HG02678 (cell line): Measurements from ENCODE around the gene FICD.
A peak's percentile ranks its signal among the peaks of the same experiment; 100 is the strongest.
"Not testable (repeated sequence)": the region's sequence is repeated elsewhere in the genome, so short reads cannot be mapped to it uniquely, and the experiment has no call there.

Source experiments
- ATAC-seq: cut with Tn5 transposase; IDR thresholded peaks from one replicate; pipeline ENCODE4 v1.9.1; 2021; ENCODE audit warnings: mild to moderate bottlenecking, moderate library complexity; ENCODE audit not compliant: unreplicated experiment

The FICD gene

DNA sequence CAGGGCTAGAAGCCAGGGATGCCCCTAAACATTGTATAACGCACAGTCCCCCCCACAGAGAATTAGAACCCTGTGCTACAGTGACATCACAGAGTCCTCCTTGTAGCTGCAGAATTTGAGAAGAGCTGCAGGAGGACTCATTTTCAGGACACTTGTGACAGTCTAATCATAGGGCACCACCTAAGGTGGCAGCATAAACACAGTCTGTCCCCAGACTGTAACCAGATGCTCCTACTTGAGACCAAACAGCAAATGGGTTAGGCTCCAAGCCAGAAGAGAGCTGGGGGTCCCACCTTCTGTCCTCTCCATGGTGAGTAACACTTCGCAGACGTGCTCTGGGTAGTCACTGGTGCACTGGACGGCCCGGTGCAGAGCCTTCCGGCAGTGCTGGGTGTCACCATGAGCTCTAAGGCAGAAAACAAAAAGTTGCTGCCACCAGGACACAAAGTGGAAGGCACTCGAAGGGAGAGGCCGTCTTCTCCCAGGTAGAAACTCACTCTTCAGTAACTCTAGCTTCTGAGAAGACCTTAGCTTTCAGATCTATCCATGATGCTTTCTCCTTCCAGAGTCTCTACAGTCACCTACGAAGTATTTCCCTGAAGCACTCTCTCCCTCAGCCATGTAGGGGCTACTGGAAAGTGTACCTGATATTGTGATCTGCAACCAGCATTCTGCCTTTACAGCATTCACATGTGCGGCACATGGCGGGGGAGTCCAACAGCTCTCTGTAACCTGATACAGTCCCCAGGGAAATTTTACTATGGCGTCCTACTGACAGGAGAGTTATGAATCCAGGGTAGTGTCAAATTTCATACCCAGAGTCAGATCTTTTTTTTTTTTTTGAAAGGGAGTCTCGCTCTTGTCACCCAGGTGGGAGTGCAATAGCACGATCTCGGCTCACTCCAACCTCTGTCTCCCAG is 17.1 kb downstream of the FICD start:
- no peak for ATAC-seq

DNA sequence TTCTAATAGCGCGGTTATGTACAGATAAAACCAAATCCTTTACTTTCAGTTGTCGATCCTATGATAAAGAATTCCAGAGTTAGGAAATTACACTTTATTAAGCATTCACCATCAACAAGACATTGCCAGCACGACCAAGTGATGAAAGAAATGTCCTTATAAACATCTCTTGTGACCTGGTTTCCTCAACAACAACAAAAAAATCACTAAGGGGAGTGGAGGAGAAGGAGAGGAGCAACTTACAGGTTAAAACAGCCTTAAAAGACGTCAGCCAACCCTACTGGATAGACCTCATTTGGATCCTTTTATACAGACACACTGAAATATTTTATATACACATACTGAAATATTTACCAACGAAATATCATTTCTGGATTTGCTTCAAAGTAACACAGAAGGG is 23.1 kb downstream of the FICD start:
- ATAC-seq = no peak

GRCh38 chr12:108538616-108539195 is 23.6 kb downstream of the FICD start:
- ATAC-seq = no peak

DNA sequence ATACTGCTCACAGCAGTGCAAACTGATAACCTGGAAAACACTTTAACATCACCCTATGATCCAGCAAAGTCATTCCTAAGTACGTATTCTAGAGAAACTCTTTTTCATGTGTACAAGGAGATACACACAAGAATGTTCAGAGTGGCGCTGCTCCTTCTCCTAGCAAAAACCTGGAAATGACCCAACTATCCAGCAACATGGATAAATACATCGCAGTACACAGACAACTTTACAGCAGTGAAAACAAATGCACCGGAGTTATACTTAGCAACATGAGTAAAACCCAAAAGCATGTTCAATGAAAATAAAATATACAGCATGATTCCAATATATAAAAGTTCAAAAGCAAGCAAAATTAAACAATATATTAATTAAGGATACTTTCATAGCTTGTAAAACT is 27.2 kb downstream of the FICD start:
- ATAC-seq = no peak

GRCh38 chr12:108543652-108544051 is 28.6 kb downstream of the FICD start:
- no peak for ATAC-seq

- no peak for ATAC-seq
Observed at GRCh38 chr12:108547686-108548085, 32.6 kb downstream of the FICD start.

- no peak for ATAC-seq
Observed at GRCh38 chr12:108548954-108549521, 34.0 kb downstream of the FICD start.

- ATAC-seq = no peak
Observed at GRCh38 chr12:108551535-108551934, 36.5 kb downstream of the FICD start.

DNA sequence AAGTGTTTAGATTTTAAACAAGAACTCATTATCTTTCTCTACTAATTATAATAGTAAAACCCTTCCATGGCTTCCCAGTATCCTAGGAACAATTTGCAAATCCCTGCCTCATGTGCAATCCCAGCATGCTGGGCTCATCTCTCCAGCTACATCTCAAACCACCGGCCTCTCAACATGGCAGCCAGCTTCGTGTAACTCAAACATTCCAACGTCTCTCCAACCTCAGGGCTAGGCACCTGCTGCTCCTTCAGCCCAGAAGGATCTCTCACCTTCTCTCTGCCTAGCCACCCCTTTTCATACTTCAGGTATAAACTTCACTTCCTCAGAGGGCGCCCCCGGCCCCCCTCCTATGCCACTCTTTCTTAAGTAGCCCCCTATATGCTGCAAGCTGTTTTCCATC is 38.7 kb downstream of the FICD start:
- ATAC-seq = no peak

DNA sequence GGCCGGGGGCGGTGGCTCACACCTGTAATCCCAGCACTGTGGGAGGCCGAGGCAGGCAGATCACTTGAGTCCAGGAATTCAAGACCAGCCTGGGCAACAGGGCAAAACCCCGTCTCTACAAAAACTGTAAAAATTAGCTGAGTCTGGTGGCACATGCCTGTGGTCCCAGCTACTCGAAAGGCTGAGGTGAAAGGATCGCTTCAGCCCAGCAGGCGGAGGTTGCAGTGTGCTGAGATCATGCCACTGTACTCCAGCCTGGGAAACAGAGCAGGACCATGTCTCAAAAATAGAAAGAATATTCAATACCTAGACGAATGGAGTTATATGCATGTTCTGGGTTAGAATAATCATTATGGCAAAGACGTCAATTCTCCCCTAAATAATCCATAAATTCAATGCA is 40.3 kb downstream of the FICD start:
- ATAC-seq = not testable (repeated sequence)

DNA sequence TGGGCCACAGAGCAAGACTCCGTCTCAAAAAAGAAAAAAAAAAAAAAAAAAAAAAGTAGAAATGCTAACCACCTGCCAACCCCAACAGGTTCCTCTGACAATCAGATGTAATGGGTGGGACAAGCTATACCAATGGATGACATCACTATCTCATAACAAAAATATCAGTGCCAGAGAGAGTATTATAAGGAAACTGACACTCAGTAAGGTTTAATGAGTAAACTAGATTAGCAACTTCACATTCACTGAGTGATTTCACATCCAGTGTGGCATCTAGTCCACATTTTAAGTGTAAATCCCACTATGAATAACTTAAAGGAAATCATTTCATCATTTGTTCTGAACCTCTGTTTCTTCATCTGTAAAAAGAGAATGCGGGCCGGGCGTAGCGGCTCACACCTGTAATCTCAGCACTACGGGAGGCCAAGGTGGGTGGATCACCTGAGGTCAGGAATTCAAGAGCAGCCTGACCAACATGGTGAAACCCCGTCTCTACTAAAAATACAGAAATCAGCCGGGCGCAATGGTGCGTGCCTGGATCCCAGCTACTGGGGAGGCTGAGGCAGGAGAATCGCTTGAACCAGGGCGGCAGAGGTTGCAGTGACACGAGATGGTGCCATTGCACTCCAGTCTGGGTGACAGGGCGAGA is 44.1 kb downstream of the FICD start:
- ATAC-seq = no peak

- ATAC-seq = no peak
Observed at GRCh38 chr12:108559748-108560147, 44.7 kb downstream of the FICD start.

DNA sequence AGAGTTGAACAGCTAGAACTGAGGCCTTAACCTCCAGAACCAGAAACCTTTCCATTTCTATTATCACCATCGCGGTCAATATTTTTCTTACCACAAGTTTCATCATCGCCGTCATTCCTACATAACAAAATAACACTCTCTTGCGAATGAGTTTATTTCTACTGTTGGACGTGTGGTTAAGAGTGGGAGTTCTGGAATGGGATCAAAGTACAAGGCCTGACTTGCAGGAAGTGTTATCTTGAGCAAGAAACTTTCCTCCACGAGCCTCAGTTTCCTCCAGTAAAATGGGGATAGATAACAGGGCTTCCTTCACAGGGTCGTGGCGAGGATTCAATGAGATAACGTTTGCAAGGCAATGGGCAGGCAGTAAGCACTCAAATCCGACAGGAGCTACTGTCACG is 45.2 kb downstream of the FICD start:
- ATAC-seq = no peak

DNA sequence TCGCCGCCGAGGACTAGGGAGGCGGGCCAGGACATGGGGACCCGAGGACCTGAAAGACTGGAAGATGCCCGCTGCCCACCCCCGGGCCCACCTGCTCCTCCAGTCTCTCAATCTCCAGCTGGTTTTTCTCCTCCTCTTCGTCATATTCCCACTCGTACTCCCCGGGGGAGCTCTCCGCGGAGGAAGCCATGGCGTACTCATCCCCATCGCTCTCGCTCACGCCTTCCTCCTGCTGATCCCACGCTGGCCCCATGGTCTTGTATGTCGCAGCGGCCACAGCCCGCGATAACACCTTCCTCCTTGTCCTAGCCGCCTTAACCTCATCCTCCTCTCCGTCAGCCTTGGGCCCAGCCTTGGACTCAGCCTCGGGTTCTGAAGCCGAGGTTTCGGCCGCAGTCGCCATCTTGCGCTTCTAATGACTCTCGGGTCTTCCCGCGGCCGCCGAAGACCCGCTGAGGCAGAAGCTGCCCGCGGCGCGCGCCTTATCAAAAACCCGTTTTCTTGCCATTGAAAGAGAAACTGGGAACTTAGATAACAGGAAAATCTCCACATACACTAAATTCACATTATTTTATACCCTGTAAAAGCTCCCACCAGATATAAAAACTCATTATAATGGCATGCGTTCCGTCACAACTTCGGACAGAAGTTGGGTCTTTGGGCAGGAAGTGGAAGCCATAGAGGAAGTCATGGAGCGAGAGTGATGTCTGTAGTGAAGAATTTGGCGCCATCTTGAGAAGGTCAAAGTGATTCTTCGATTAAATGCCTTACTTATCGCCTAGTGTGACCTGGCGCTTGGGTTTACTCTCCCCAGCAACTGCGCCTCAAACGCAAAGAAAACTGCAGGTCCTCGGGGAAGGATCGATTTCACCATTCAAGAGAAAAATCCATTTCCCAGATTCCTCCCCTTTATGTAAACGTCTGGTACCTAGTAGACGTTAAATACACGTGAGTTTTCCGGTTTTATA is 46.0 kb downstream of the FICD start, which contains the start of gene SART3:
Gene SART3, minus strand, starts transcription at position 422 of the 968 bp plus-strand sequence. Its CDS starts 19 bp downstream, at position 403.
- peak; percentile 37 for ATAC-seq

GRCh38 chr12:108561852-108562347 is 46.8 kb downstream of the FICD start:
- peak; percentile 2 for ATAC-seq

GRCh38 chr12:108562348-108563135 is 47.5 kb downstream of the FICD start, which contains the start of gene ISCU:
ISCU (plus strand) TSS chr12:108562596; CDS start chr12:108562623, 27 bp downstream.
- peak; percentile 59 for ATAC-seq

- peak; percentile 42 for ATAC-seq
Observed at GRCh38 chr12:108563136-108563803, 48.2 kb downstream of the FICD start.

DNA sequence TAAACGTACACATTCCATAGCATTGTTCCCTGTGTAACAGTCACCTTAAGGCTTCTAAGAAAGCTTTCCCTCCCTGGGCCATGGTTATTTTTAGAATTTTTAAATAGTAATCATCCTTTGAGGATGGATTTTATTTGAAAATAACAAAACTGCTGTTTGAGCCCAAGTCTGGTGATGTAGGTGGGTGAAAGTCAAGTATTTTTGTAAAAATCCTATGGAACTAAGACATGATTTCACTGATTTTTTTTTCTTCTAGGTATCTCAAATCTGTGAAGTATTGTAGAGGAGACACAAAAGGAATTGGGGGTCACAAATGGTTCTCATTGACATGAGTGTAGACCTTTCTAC is 48.7 kb downstream of the FICD start:
- ATAC-seq = no peak

DNA sequence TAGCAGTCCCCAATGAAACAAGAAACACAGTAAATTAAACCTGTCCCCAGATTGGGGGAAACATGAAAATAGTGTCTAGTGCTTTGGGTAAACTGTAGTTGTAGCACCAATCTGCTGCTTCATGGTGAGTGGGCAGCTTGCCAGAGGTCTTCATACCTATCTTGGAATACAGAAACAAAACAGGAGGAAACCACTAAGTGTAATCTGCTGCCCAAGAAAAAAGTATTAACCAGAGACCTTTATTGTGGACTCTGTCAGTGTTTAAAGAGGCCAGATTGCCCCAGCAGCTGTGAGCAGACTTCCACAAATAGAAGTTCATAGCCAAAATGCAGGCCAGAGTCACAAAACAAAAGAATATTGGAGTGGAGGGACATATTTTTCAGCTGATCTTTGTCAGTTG is 49.6 kb downstream of the FICD start:
- ATAC-seq = no peak
